Fibroblast of upper back skin (primary cell): ENCODE measurements around the gene SPACA4.
"Not testable (repeated sequence)": the region's sequence is repeated elsewhere in the genome, so short reads cannot be mapped to it uniquely, and the experiment has no call there.

Experiments used
- DNase-seq: peaks from one replicate; pipeline ENCODE4 v3.0.0-alpha.2; 2013

The SPACA4 gene, protein sequence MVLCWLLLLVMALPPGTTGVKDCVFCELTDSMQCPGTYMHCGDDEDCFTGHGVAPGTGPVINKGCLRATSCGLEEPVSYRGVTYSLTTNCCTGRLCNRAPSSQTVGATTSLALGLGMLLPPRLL

DNA sequence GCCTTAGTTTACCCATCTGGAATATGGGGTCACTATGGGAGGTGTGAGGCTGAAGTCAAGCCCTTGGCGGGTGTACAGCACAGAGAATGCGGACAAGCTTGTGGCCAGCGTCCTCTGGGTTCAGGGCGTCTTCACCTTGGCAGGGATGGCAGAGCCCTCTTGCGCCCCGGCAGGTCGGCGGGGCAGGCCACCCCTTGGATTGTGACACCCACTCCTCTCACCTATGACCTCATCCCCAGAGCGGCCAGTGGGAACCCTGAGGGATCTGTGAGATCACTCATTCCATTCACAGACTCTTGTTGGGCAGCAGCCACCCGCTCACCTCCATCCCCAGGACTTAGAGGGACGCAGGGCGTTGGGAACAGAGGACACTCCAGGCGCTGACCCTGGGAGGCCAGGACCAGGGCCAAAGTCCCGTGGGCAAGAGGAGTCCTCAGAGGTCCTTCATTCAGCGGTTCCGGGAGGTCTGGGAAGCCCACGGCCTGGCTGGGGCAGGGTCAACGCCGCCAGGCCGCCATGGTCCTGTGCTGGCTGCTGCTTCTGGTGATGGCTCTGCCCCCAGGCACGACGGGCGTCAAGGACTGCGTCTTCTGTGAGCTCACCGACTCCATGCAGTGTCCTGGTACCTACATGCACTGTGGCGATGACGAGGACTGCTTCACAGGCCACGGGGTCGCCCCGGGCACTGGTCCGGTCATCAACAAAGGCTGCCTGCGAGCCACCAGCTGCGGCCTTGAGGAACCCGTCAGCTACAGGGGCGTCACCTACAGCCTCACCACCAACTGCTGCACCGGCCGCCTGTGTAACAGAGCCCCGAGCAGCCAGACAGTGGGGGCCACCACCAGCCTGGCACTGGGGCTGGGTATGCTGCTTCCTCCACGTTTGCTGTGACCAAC lies at the start of gene SPACA4:
Gene SPACA4, plus strand, starts transcription at position 280 of the 896 bp plus-strand sequence. Its CDS starts 237 bp downstream, at position 517.
- DNase-seq, result no peak

- no peak for DNase-seq
Measured at GRCh38 chr19:48556825-48557224, 49.7 kb upstream of the SPACA4 start.

GRCh38 chr19:48558018-48558684 lies 48.4 kb upstream of the SPACA4 start:
- DNase-seq, result peak; percentile 31

- no peak for DNase-seq
Measured at GRCh38 chr19:48560095-48560530, 46.4 kb upstream of the SPACA4 start.

- no peak for DNase-seq
Measured at GRCh38 chr19:48561412-48561811, 45.1 kb upstream of the SPACA4 start.

- peak; percentile 56 for DNase-seq
Measured at GRCh38 chr19:48565090-48565489, 41.5 kb upstream of the SPACA4 start.

DNA sequence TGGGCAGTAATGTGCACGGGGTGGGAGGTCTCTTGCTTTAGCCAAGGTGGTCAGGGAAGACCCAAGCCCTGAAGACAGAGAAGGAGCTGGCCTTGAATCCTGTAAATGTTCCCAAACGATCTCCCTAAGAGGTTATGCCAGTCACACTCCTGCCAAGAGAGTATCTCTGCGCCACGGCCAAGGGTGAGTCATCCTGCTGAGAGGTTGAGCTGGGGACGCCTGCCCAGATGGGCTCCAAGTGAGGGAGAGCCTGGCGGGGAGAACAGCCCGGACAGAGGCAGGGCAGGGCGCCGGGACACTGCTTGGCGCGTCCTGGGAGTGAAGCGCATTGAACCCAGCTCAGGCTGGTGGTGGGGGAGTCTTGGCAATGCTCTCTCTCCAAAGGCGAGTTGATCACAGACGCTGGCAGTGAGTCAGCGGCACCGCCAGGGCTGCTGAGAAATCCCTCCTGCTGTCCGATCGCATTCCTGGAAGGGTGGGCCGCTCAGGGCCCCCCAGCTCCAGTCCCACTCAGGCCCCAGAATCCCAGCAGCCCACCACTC lies 38.1 kb upstream of the SPACA4 start:
- peak; percentile 85 for DNase-seq

GRCh38 chr19:48569814-48570213 lies 36.7 kb upstream of the SPACA4 start:
- DNase-seq, result peak; percentile 42

DNA sequence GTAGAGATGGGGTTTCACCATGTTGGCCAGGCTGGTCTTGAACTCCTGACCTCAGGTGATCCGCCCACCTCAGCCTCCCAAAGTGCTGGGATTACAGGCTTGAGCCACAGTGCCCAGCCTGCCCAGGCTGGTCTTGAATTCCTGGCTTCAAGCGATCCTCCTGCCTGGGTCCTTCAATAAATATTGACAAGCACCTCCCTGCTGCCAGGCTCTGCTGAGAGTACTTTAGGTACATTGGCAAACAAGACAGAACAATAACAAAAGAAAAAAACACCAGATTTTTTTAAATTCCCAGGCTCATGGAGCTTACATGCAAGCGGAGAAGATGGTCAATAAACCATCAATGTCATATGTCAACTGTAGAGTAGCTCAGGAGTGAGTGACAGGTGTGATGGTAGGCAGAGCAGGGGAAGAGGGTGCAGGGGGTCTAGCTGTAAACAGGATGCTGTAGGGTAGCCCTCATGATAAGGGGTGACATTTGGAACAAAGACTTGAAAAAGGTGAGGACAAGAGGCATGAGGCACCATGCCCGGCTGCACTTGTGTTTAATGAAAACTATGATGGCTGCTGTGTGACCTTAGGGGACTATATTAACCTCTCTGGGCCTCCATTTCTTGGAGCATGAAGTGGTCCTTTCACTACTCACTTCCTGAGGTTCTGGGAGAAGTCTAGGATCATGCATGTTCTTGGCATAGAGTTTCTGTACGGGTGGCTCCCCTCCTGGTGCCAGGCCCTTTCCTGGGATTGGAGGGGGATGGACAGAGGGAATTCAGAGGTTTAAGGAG lies 35.0 kb upstream of the SPACA4 start:
- no peak for DNase-seq

GRCh38 chr19:48573163-48573505 lies 33.4 kb upstream of the SPACA4 start:
- DNase-seq, result no peak

- DNase-seq, result no peak
Measured at GRCh38 chr19:48575931-48576622, 30.5 kb upstream of the SPACA4 start.

- DNase-seq, result not testable (repeated sequence)
Measured at GRCh38 chr19:48577908-48578307, 28.6 kb upstream of the SPACA4 start.

DNA sequence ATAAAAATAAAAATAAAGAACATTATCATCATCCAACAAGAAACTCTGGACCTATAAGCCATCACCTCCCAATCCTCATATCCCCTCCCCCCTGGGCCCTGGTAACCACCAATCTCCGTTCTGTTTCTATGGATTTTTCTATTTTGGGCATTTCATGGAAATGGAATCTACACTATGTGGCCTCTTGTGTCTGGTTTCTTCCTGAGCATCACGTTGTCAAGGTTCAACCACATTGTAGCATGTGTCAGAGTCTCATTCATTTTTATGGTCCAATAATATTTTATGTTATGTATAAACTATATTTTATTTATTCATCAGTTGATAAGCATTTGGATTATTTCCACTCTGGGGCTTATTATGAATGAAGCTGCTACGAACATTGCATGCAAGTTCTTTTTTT lies 27.7 kb upstream of the SPACA4 start:
- peak; percentile 47 for DNase-seq

DNA sequence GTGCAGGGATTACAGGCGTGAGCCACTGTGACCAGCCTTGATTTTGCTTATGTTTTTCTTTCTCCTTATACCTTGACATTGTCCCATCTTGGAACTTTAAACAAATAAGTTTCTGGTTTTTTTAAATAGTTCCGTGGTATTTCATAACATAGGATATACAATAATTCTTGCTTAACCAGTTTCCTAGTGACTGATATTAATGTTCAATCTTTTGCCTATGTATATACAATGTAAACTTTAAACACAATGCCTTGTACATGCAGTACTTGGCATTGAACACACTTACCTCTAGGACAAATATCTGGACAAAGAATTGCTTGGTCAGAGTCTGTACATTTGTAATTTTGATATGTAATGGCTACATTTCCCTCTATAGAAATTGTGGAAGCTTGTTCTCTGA lies 24.4 kb upstream of the SPACA4 start:
- DNase-seq, result no peak

DNA sequence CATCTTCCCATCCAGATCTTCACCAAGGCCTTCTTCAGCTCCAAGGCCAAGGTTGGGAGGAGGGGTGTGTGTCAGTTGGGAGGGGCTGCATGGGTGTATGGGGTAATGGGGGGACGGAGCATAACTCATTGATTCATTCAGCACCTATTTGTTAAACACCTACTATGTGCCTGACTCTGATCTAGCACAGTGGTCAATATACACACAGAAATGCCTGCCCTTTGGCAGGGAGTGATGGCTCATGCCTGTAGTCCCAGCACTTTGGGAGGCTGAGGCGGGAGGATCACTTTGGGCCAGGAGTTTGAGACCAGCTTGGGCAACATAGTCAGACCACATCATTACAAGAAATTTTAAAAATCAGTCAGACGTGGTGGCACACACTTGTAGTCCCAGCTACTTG lies 19.2 kb upstream of the SPACA4 start:
- no peak for DNase-seq

DNA sequence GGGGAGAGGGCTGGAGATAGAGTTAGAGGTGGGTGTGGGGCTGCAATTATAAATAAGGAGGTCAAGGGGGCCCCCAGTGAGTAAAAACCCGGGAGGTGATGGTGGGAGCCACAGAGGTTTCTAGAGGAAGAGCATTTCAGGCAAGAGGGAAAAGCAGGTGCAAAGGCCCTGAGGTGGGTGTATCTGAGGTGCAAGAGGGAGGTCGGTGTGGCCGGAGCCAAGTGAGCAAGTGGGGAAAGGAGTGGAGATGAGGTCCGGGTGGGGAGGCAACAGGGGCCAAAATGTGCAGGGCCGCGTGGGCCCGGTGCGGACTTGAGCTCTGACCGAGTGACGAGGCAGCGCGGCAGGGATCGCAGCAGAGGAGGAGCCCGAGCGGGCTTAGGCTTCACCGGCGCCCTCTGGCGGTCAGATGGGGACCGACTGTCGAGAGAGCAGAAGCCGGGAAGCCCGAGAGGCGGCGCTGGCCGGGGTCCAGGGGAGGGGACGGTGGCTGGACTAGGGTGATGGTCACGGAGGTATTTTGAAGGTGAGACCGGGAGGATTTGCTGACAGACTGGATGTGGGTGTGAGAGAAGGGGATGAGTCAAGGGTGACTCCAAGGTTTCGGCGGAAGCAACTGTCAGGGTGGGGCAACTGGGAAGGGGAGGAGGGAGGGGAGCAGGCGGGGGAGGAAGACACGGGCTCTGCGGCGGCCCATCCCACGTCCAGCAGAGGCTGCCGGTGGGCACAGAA lies 17.7 kb upstream of the SPACA4 start:
- DNase-seq, result peak; percentile 78

- no peak for DNase-seq
Measured at GRCh38 chr19:48591021-48591420, 15.5 kb upstream of the SPACA4 start.

GRCh38 chr19:48595171-48595570 lies 11.4 kb upstream of the SPACA4 start:
- no peak for DNase-seq

DNA sequence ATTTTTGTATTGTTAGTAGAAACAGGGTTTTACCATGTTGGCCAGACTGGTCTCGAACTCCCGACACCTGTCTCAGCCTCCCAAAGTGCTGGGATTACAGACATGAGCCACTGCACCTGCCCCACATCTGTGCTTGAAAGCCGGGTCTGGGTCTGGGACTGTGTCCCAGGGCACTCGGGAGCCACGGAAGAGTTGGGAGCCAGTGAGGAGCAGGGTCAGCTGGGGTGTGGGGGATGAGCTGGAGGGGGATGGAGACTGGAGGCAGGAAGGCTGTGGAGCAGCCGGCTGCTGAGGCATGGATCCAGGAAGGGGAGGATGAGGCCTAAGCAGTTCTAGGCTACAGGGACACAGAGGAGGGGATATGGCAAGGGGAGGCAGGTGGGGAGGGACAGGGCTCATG lies 10.7 kb upstream of the SPACA4 start:
- DNase-seq, result no peak

- DNase-seq, result no peak
Measured at GRCh38 chr19:48596237-48596636, 10.3 kb upstream of the SPACA4 start.

GRCh38 chr19:48596679-48597465 lies 9.7 kb upstream of the SPACA4 start:
- no peak for DNase-seq
